A549 (cell line): ENCODE results near the gene DACH1. TPM values are rescaled to one million over a fixed set of nuclear protein-coding genes. Genes with fewer than 3 reads are reported as not detected.

Source experiments
- ATAC-seq, 2 experiments: fragments of 200-7000 bp in 1 of 2; fragments of >200 bp in 1 of 2; cut with Nextera tagmentation in 1 of 2; cut with Tn5 transposase in 1 of 2; 3 replicates each; pipeline versions ENCODE4 v1.8.0 to v1.9.1; 2018 to 2020; ENCODE audit warnings: mild to moderate bottlenecking in 1 of 2, moderate library complexity in 1 of 2
- CTCF ChIA-PET: fragments of 300-600 bp; sonication (Branson Sonifier 250); formaldehyde crosslinking; extraction: SDS; loops from one replicate; lab custom pipeline; 2021; ENCODE audit warnings: antibody characterized with exemption, inconsistent platforms; lab: Yijun Ruan, JAX
- POLR2A ChIA-PET: fragments of 350-600 bp; formaldehyde crosslinking; extraction: SDS; loops from one replicate; lab custom pipeline; 2021; ENCODE audit warnings: antibody characterized with exemption, inconsistent platforms; lab: Yijun Ruan, JAX
- DNase-seq, 2 experiments: peaks; one replicate each; pipeline versions ENCODE4 v3.0.0 to v3.0.0-alpha.2; 2011 to 2016; ENCODE audit warnings: low read depth in 1 of 2, low spot score in 1 of 2
- FAIRE-seq: peaks from 2 replicates; lab custom pipeline; 2011; peaks lifted over from hg19 to GRCh38; lab: Jason Lieb, UNC
- H3K27ac ChIP-seq, 2 experiments: fragments of >200 bp; sonication (Bioruptor Twin); formaldehyde crosslinking; 3 replicates each; pipeline ENCODE4 v1.5.1; 2016 to 2017
- H3K4me1 ChIP-seq: fragments of >200 bp; sonication (Bioruptor Twin); formaldehyde crosslinking; 3 replicates; pipeline ENCODE4 v1.6.1; 2016
- H3K4me2 ChIP-seq: fragments of >200 bp; sonication (Bioruptor Twin); formaldehyde crosslinking; 3 replicates; pipeline ENCODE4 v1.6.1; 2016
- H3K4me3 ChIP-seq: fragments of >200 bp; sonication (Bioruptor Twin); formaldehyde crosslinking; 3 replicates; pipeline ENCODE4 v1.5.1; 2016
- H3K9me3 ChIP-seq: fragments of >200 bp; sonication (Bioruptor Twin); formaldehyde crosslinking; 3 replicates; pipeline ENCODE4 v1.6.1; 2016
- BCL3 ChIP-seq: fragments of >200 bp; sonication (Bioruptor Twin); formaldehyde crosslinking; IDR thresholded peaks from 3 replicates; pipeline ENCODE4 v1.6.1; 2016
- BHLHE40 ChIP-seq: IDR thresholded peaks from 2 replicates; pipeline ENCODE4 v1.6.1; 2012; ENCODE audit warnings: low read depth, low read length, inconsistent platforms
- CBX2 ChIP-seq: fragments of 200-600 bp; sonication (generic); IDR thresholded peaks from 2 replicates; pipeline ENCODE4 v1.6.1; 2016; ENCODE audit warnings: low read depth, mild to moderate bottlenecking, borderline replicate concordance
- CBX8 ChIP-seq: fragments of 200-600 bp; sonication (generic); IDR thresholded peaks from 2 replicates; pipeline ENCODE4 v1.6.1; 2016
- CHD2 ChIP-seq: fragments of 150-350 bp; IDR thresholded peaks from 2 replicates; pipeline ENCODE4 v1.6.1; 2014; ENCODE audit warnings: low read length; ENCODE audit not compliant: partially characterized antibody
- CTCF ChIP-seq: fragments of >200 bp; sonication (Bioruptor Twin); formaldehyde crosslinking; IDR thresholded peaks from 3 replicates; pipeline ENCODE4 v1.5.1; 2016
- E2F6 ChIP-seq: IDR thresholded peaks from 2 replicates; pipeline ENCODE4 v1.6.1; 2012; ENCODE audit warnings: low read depth, borderline replicate concordance
- EHF ChIP-seq: fragments of 250-450 bp; sonication (Bioruptor Pico); IDR thresholded peaks from 2 replicates; pipeline ENCODE4 v1.5.0; 2020; ENCODE audit warnings: mild to moderate bottlenecking
- ELK1 ChIP-seq: fragments of 150-350 bp; IDR thresholded peaks from 2 replicates; pipeline ENCODE4 v1.6.1; 2014; ENCODE audit warnings: low read depth, mild to moderate bottlenecking, low read length
- FOSL2 ChIP-seq, 2 experiments: fragments of 450-650 bp in 1 of 2; fragments of >200 bp in 1 of 2; sonication (Bioruptor Twin) in 1 of 2; formaldehyde crosslinking; IDR thresholded peaks; 2 replicates each; pipeline versions ENCODE4 v1.5.0 to v1.6.1; 2016 to 2020; ENCODE audit warnings: mild to moderate bottlenecking in 1 of 2, moderate library complexity in 1 of 2
- FOXS1 ChIP-seq: fragments of 250-450 bp; sonication (Bioruptor Pico); IDR thresholded peaks from 2 replicates; pipeline ENCODE4 v1.5.0; 2020; ENCODE audit warnings: mild to moderate bottlenecking, moderate library complexity
- GATA3 ChIP-seq: IDR thresholded peaks from 2 replicates; pipeline ENCODE4 v1.6.1; 2012; ENCODE audit warnings: borderline replicate concordance
- HDAC2 ChIP-seq: fragments of 200-600 bp; sonication (generic); IDR thresholded peaks from 2 replicates; pipeline ENCODE4 v1.6.1; 2016
- HES2 ChIP-seq: fragments of >200 bp; sonication (Bioruptor Twin); formaldehyde crosslinking; IDR thresholded peaks from 2 replicates; pipeline ENCODE4 v1.6.1; 2016
- HOXB5 ChIP-seq: fragments of 250-450 bp; sonication (Bioruptor Pico); IDR thresholded peaks from 2 replicates; pipeline ENCODE4 v1.5.0; 2020; ENCODE audit warnings: mild to moderate bottlenecking, moderate library complexity
- JUNB ChIP-seq: fragments of >200 bp; sonication (Bioruptor Twin); formaldehyde crosslinking; IDR thresholded peaks from 2 replicates; pipeline ENCODE4 v1.6.1; 2016
- KDM1A ChIP-seq: fragments of 200-600 bp; sonication (generic); IDR thresholded peaks from 2 replicates; pipeline ENCODE4 v1.6.1; 2016; ENCODE audit warnings: low read depth, mild to moderate bottlenecking
- MAX ChIP-seq: IDR thresholded peaks from 2 replicates; pipeline ENCODE4 v1.6.1; 2012
- MAZ ChIP-seq: fragments of 150-350 bp; IDR thresholded peaks from 2 replicates; pipeline ENCODE4 v1.6.1; 2014; ENCODE audit warnings: antibody characterized with exemption, low read depth, low read length, borderline replicate concordance
- MYC ChIP-seq: IDR thresholded peaks from 2 replicates; pipeline ENCODE4 v1.6.1; 2012; ENCODE audit warnings: mild to moderate bottlenecking, inconsistent platforms, low read length, improper control_type of control experiment, borderline replicate concordance
- NFE2L2 ChIP-seq: fragments of 150-350 bp; conservative IDR thresholded peaks from 2 replicates; pipeline ENCODE4 v1.6.1; 2014; ENCODE audit warnings: low read length
- NPAS2 ChIP-seq: fragments of 250-450 bp; sonication (Bioruptor Pico); IDR thresholded peaks from 2 replicates; pipeline ENCODE4 v1.8.0; 2022; ENCODE audit warnings: mild to moderate bottlenecking, moderate library complexity, borderline replicate concordance
- NR3C1 ChIP-seq: fragments of >200 bp; sonication (Bioruptor Twin); formaldehyde crosslinking; IDR thresholded peaks from 3 replicates; pipeline ENCODE4 v1.6.1; 2017
- PHF8 ChIP-seq: fragments of 200-600 bp; sonication (generic); IDR thresholded peaks from 2 replicates; pipeline ENCODE4 v1.6.1; 2016; ENCODE audit warnings: low read depth, mild to moderate bottlenecking, antibody characterized with exemption, moderate library complexity, borderline replicate concordance
- POLR2A ChIP-seq: IDR thresholded peaks from 2 replicates; pipeline ENCODE4 v1.6.1; 2012; ENCODE audit warnings: mild to moderate bottlenecking, low read length
- RARB ChIP-seq: fragments of 250-450 bp; sonication (Bioruptor Pico); IDR thresholded peaks from 2 replicates; pipeline ENCODE4 v1.8.0; 2021; ENCODE audit warnings: mild to moderate bottlenecking, moderate library complexity
- RFX5 ChIP-seq: fragments of 450-650 bp; IDR thresholded peaks from 2 replicates; pipeline ENCODE4 v1.7.1; 2014; ENCODE audit warnings: antibody characterized with exemption, mild to moderate bottlenecking, moderate library complexity
- SREBF2 ChIP-seq: fragments of 450-650 bp; IDR thresholded peaks from 2 replicates; pipeline ENCODE4 v1.6.1; 2014; ENCODE audit warnings: mild to moderate bottlenecking, moderate library complexity
- TFCP2L1 ChIP-seq: fragments of 250-450 bp; sonication (Bioruptor Pico); IDR thresholded peaks from 2 replicates; pipeline ENCODE4 v1.5.0; 2021; ENCODE audit warnings: mild to moderate bottlenecking
- USF2 ChIP-seq: fragments of 450-650 bp; IDR thresholded peaks from 2 replicates; pipeline ENCODE4 v1.6.1; 2014; ENCODE audit warnings: antibody characterized with exemption
- ZC3H11A ChIP-seq: fragments of 450-650 bp; IDR thresholded peaks from 2 replicates; pipeline ENCODE4 v1.6.1; 2014; ENCODE audit warnings: antibody characterized with exemption, mild to moderate bottlenecking
- ZNF302 ChIP-seq: fragments of 250-450 bp; sonication (Bioruptor Pico); IDR thresholded peaks from 2 replicates; pipeline ENCODE4 v1.9.0; 2021; ENCODE audit warnings: inconsistent platforms, mild to moderate bottlenecking, moderate library complexity
- WGBS: methylation state at CpG from one replicate; pipeline ENCODE4 v1.1.6; 2017; ENCODE audit errors: missing lambda C conversion rate; 5-methylcytosine and 5-hydroxymethylcytosine counted together
- polyA plus RNA-seq, 4 experiments: library from polyadenylated mRNA; depleted of rRNA in 3 of 4; stranded (reverse); fragments of >200 nt; fragmentation: RNase III in 1 of 4; extraction: RNeasy Plus Mini Kit Qiagen cat#74134 plus additional on column Dnase treatment in 1 of 4; gene quantifications; 2 replicates in 3 of 4; 3 replicates in 1 of 4; pipeline ENCODE4 v1.2.3, GENCODE V29; 2011 to 2017

Gene DACH1
- polyA plus RNA-seq, 2 of the 4 experiments (the other 2 are of a cell fraction), result not detected

GRCh38 chr13:71803066-71803465 lies 63.9 kb downstream of the DACH1 start:
- ATAC-seq, result no peak
- no peak overlapping the region for H3K4me3 ChIP-seq
- H3K27ac ChIP-seq, result no peak overlapping the region
- H3K4me1 ChIP-seq, result no peaks in the 10 kb centered on the region
- POLR2A ChIA-PET, result no interaction called here
- FAIRE-seq, result no peak
- H3K9me3 ChIP-seq, result no peaks in the 10 kb centered on the region
- no peak overlapping the region for H3K4me2 ChIP-seq
- WGBS, result 3% methylated on average over 2 of the region's 2 CpGs
- TF ChIP-seq MYC (no peak), RARB (CRISPR knock-in tag) (no peak), FOXS1 (no peak), KDM1A (no peak), NR3C1 (no peak), CHD2 (no peak), EHF (no peak), NPAS2 (no peak), JUNB (no peak), BCL3 (no peak), ZC3H11A (no peak), FOSL2 (IDR thresholded peaks at IDR 0.05) (no peak), FOSL2 (CRISPR knock-in tag; IDR thresholded peaks at IDR 0.05) (no peak), HES2 (no peak), MAZ (no peak), TFCP2L1 (CRISPR knock-in tag) (no peak), NFE2L2 (no peak), CBX2 (no peak), RFX5 (no peak)
- DNase-seq, result no peak
- CTCF ChIA-PET, result no interaction called here

- no peaks in the 10 kb centered on the region for H3K9me3 ChIP-seq
- no peak overlapping the region for H3K27ac ChIP-seq
- no peaks in the 10 kb centered on the region for H3K4me1 ChIP-seq
- no peak overlapping the region for H3K4me2 ChIP-seq
- FAIRE-seq (no peak), DNase-seq (no peak), ATAC-seq (no peak)
- TF ChIP-seq CBX2, result no peak
- TF ChIP-seq KDM1A, result no peak
- no peak for TF ChIP-seq GATA3
- TF ChIP-seq BHLHE40, result no peak
- no peak for TF ChIP-seq CTCF
- no peak overlapping the region for H3K4me3 ChIP-seq
- WGBS, result 63% methylated on average over 2 of the region's 2 CpGs
- ChIA-PET POLR2A (no interaction called here), CTCF (interaction anchor here (0.6 kb wide), 1 partner anchor 1093 kb away, joined by 4 read pairs; no protein-coding TSS in a partner anchor)
Observed at GRCh38 chr13:71801781-71802180, 65.2 kb downstream of the DACH1 start.

- Histone ChIP-seq H3K4me3 (no peak overlapping the region), H3K4me2 (no peak overlapping the region), H3K4me1 (no peaks in the 10 kb centered on the region), H3K27ac (no peak overlapping the region), H3K9me3 (no peaks in the 10 kb centered on the region)
- 72% methylated on average over 3 of the region's 3 CpGs for WGBS
- ChIA-PET POLR2A (no interaction called here), CTCF (no interaction called here)
- ATAC-seq (no peak), FAIRE-seq (no peak), DNase-seq (no peak)
- TF ChIP-seq PHF8, result no peak
- TF ChIP-seq CBX2, result no peak
- TF ChIP-seq CHD2, result no peak
- TF ChIP-seq SREBF2, result no peak
- no peak for TF ChIP-seq USF2
- TF ChIP-seq E2F6, result no peak
- no peak for TF ChIP-seq HDAC2
- TF ChIP-seq CBX8, result no peak
- TF ChIP-seq FOXS1, result no peak
- no peak for TF ChIP-seq ELK1
- TF ChIP-seq MAX, result no peak
- no peak for TF ChIP-seq POLR2A
- no peak for TF ChIP-seq ZNF302 (CRISPR knock-in tag)
- no peak for TF ChIP-seq BHLHE40
- no peak for TF ChIP-seq HOXB5 (CRISPR knock-in tag)
Observed at GRCh38 chr13:71801165-71801760, 65.7 kb downstream of the DACH1 start.
